ENCODE data around the gene SLK. TPM values are rescaled to one million over a fixed set of nuclear protein-coding genes. Genes with fewer than 3 reads are reported as not detected.

SLK gene
- total and polyA plus RNA-seq, 4 donors = 13.3 to 86.4 (median 31.3) TPM

- Histone ChIP-seq H3K4me3 (no peak overlapping the region), H3K4me1 (ENCODE audit: control insufficient read depth in 5 of 5, insufficient read depth in 5 of 5, low read length in 5 of 5) (peaks cover 2 to 17% (median 7%) of the 10 kb centered on the region in 5 donors), H3K27ac (ENCODE audit: low read depth in 1 of 2, low read length in 1 of 2) (no peak overlapping the region), H3K36me3 (ENCODE audit: control insufficient read depth in 4 of 4, insufficient read depth in 4 of 4, low read length in 4 of 4) (no peaks in the 10 kb centered on the region), H3K9ac (ENCODE audit: insufficient read depth in 1 of 2, low read length in 2 of 2) (no peak overlapping the region), H3K27me3 (ENCODE audit: control insufficient read depth in 3 of 3, insufficient read depth in 3 of 3, low read length in 2 of 3) (no peaks in the 10 kb centered on the region), H3K9me3 (ENCODE audit: control insufficient read depth in 4 of 4, insufficient read depth in 3 of 4, low read length in 3 of 4) (no peaks in the 10 kb centered on the region)
- DNase-seq (no peak), ATAC-seq (ENCODE audit: insufficient read depth, low FRiP score) (no peak)
- 88 to 95% methylated on average over 4 of the region's 4 CpGs for WGBS, 2 donors
- TF ChIP-seq, protein P1, sequence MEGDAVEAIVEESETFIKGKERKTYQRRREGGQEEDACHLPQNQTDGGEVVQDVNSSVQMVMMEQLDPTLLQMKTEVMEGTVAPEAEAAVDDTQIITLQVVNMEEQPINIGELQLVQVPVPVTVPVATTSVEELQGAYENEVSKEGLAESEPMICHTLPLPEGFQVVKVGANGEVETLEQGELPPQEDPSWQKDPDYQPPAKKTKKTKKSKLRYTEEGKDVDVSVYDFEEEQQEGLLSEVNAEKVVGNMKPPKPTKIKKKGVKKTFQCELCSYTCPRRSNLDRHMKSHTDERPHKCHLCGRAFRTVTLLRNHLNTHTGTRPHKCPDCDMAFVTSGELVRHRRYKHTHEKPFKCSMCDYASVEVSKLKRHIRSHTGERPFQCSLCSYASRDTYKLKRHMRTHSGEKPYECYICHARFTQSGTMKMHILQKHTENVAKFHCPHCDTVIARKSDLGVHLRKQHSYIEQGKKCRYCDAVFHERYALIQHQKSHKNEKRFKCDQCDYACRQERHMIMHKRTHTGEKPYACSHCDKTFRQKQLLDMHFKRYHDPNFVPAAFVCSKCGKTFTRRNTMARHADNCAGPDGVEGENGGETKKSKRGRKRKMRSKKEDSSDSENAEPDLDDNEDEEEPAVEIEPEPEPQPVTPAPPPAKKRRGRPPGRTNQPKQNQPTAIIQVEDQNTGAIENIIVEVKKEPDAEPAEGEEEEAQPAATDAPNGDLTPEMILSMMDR (IDR thresholded peaks at IDR 0.05; ENCODE audit: control extremely low read depth, extremely low read depth) = no peak
Observed at GRCh38 chr10:103982639-103983038, 15.7 kb downstream of the SLK start.

GRCh38 chr10:103983367-103983911, 16.5 kb downstream of the SLK start:
- Histone ChIP-seq H3K9ac (ENCODE audit: insufficient read depth in 1 of 2, low read length in 2 of 2) (no peak overlapping the region), H3K9me3 (ENCODE audit: control insufficient read depth in 4 of 4, insufficient read depth in 3 of 4, low read length in 3 of 4) (no peaks in the 10 kb centered on the region), H3K36me3 (ENCODE audit: control insufficient read depth in 4 of 4, insufficient read depth in 4 of 4, low read length in 4 of 4) (no peaks in the 10 kb centered on the region), H3K4me1 (ENCODE audit: control insufficient read depth in 5 of 5, insufficient read depth in 5 of 5, low read length in 5 of 5) (peaks cover 2 to 24% (median 13%) of the 10 kb centered on the region in 5 donors), H3K27me3 (ENCODE audit: control insufficient read depth in 3 of 3, insufficient read depth in 3 of 3, low read length in 2 of 3) (no peaks in the 10 kb centered on the region), H3K4me3 (no peak overlapping the region), H3K27ac (ENCODE audit: low read depth in 1 of 2, low read length in 1 of 2) (peak overlapping the region in 1 of 2 donors; percentile 64)
- WGBS, 2 donors = 12 to 30% methylated on average over 4 of the region's 4 CpGs
- ATAC-seq (ENCODE audit: insufficient read depth, low FRiP score) (no peak), DNase-seq (no peak)
- TF ChIP-seq, protein P1 (IDR thresholded peaks at IDR 0.05; ENCODE audit: control extremely low read depth, extremely low read depth) = no peak

- no peak for ATAC-seq (ENCODE audit: insufficient read depth, low FRiP score)
- Histone ChIP-seq H3K27me3 (ENCODE audit: control insufficient read depth in 3 of 3, insufficient read depth in 3 of 3, low read length in 2 of 3) (no peaks in the 10 kb centered on the region), H3K9ac (ENCODE audit: insufficient read depth in 1 of 2, low read length in 2 of 2) (no peak overlapping the region), H3K4me1 (ENCODE audit: control insufficient read depth in 5 of 5, insufficient read depth in 5 of 5, low read length in 5 of 5) (peaks cover 2 to 32% (median 14%) of the 10 kb centered on the region in 5 donors), H3K27ac (ENCODE audit: low read depth in 1 of 2, low read length in 1 of 2) (no peak overlapping the region), H3K9me3 (ENCODE audit: control insufficient read depth in 4 of 4, insufficient read depth in 3 of 4, low read length in 3 of 4) (no peaks in the 10 kb centered on the region), H3K36me3 (ENCODE audit: control insufficient read depth in 4 of 4, insufficient read depth in 4 of 4, low read length in 4 of 4) (no peaks in the 10 kb centered on the region), H3K4me3 (no peak overlapping the region)
- no peak for DNase-seq
- TF ChIP-seq, protein P1 (IDR thresholded peaks at IDR 0.05; ENCODE audit: control extremely low read depth, extremely low read depth) = no peak
Observed at GRCh38 chr10:103985726-103986125, 18.8 kb downstream of the SLK start.

- Histone ChIP-seq H3K9me3 (ENCODE audit: control insufficient read depth in 4 of 4, insufficient read depth in 3 of 4, low read length in 3 of 4) (no peaks in the 10 kb centered on the region), H3K4me3 (no peak overlapping the region), H3K4me1 (ENCODE audit: control insufficient read depth in 5 of 5, insufficient read depth in 5 of 5, low read length in 5 of 5) (peaks cover 2 to 32% (median 14%) of the 10 kb centered on the region in 5 donors), H3K9ac (ENCODE audit: insufficient read depth in 1 of 2, low read length in 2 of 2) (no peak overlapping the region), H3K27me3 (ENCODE audit: control insufficient read depth in 3 of 3, insufficient read depth in 3 of 3, low read length in 2 of 3) (no peaks in the 10 kb centered on the region), H3K27ac (ENCODE audit: low read depth in 1 of 2, low read length in 1 of 2) (no peak overlapping the region), H3K36me3 (ENCODE audit: control insufficient read depth in 4 of 4, insufficient read depth in 4 of 4, low read length in 4 of 4) (no peaks in the 10 kb centered on the region)
- DNase-seq = no peak
- WGBS, 2 donors = 79 to 92% methylated on average over 7 of the region's 7 CpGs
- ATAC-seq (ENCODE audit: insufficient read depth, low FRiP score) = no peak
- TF ChIP-seq, protein P1 (IDR thresholded peaks at IDR 0.05; ENCODE audit: control extremely low read depth, extremely low read depth) = no peak
Observed at GRCh38 chr10:103986360-103986759, 19.4 kb downstream of the SLK start.

Data from lung (tissue), 12 donors.